ENCODE data around the gene SPANXC. TPM values are rescaled to one million over a fixed set of nuclear protein-coding genes. Genes with fewer than 3 reads are reported as not detected.

SPANXC gene
- total and polyA plus RNA-seq, 2 of the 13 experiments (the other 11 are each of a cell fraction or from before 2014, with no cell fraction given), result not detected

DNA sequence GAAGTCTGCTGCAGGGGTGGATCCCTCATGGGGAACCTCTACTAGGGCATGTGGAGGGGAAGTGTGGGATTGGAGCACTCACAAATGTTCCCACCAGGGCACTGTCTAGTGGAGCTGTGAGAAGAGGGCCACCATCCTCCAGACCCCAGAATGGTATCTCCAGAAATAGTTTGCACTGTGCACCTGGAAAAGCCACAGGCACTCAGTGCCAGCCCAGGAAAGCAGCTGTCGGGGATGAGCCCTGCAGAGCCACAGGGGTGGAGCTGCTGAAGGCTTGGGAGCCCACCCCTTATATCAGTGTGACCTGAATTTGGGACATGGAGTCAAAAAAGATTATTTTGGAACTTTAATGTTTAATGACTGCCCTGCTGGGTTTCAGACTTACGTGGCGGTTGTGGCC, 40.4 kb downstream of the SPANXC start (continued):
- TF ChIP-seq SKI (IDR thresholded peaks at IDR 0.05; ENCODE audit: partially characterized antibody), result no peak
- TF ChIP-seq, protein P1, sequence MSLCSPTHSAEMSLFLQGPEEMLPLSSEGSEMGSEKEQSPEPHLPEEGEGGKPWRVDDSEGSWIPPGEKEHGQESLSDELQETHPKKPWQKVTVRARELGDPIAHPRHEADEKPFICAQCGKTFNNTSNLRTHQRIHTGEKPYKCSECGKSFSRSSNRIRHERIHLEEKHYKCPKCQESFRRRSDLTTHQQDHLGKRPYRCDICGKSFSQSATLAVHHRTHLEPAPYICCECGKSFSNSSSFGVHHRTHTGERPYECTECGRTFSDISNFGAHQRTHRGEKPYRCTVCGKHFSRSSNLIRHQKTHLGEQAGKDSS (CRISPR knock-in tag; IDR thresholded peaks at IDR 0.05; ENCODE audit: borderline replicate concordance, low read depth), result no peak
- TF ChIP-seq ZNF337 (CRISPR knock-in tag; IDR thresholded peaks at IDR 0.05; ENCODE audit: borderline replicate concordance, low read depth), result no peak
- TF ChIP-seq, protein P2, sequence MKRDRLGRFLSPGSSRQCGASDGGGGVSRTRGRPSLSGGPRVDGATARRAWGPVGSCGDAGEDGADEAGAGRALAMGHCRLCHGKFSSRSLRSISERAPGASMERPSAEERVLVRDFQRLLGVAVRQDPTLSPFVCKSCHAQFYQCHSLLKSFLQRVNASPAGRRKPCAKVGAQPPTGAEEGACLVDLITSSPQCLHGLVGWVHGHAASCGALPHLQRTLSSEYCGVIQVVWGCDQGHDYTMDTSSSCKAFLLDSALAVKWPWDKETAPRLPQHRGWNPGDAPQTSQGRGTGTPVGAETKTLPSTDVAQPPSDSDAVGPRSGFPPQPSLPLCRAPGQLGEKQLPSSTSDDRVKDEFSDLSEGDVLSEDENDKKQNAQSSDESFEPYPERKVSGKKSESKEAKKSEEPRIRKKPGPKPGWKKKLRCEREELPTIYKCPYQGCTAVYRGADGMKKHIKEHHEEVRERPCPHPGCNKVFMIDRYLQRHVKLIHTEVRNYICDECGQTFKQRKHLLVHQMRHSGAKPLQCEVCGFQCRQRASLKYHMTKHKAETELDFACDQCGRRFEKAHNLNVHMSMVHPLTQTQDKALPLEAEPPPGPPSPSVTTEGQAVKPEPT (CRISPR knock-in tag; IDR thresholded peaks at IDR 0.05; ENCODE audit: low read depth), result no peak
- no peak for TF ChIP-seq HOXA3 (CRISPR knock-in tag; IDR thresholded peaks at IDR 0.05)
- no peak for TF ChIP-seq FOXA1 (IDR thresholded peaks at IDR 0.05)
- no peak for TF ChIP-seq FOXA1 (CRISPR knock-in tag; IDR thresholded peaks at IDR 0.05)
- no peak for TF ChIP-seq SETDB1 (CRISPR knock-in tag; IDR thresholded peaks at IDR 0.05; ENCODE audit: borderline replicate concordance)

Other genes with a start within 250 kb of the SPANXC start
- not detected in 2 replicates for gene SPANXB1, start 239.9 kb downstream of the SPANXC start, total RNA-seq (2016; rRNA removed; fragmentation: Illumina TruSeq; extraction: Trizol)
- gene SPANXB1, start 239.9 kb downstream of the SPANXC start, polyA plus RNA-seq (2011; rRNA removed), result not detected in 2 replicates
- gene LDOC1, start 65.4 kb downstream of the SPANXC start, total RNA-seq (2016; rRNA removed; fragmentation: Illumina TruSeq; extraction: Trizol), result not detected in 2 replicates
- gene LDOC1, start 65.4 kb downstream of the SPANXC start, polyA plus RNA-seq (2011; rRNA removed), result not detected in 2 replicates